ENCODE data around the gene CCM2.

The CCM2 gene

DNA sequence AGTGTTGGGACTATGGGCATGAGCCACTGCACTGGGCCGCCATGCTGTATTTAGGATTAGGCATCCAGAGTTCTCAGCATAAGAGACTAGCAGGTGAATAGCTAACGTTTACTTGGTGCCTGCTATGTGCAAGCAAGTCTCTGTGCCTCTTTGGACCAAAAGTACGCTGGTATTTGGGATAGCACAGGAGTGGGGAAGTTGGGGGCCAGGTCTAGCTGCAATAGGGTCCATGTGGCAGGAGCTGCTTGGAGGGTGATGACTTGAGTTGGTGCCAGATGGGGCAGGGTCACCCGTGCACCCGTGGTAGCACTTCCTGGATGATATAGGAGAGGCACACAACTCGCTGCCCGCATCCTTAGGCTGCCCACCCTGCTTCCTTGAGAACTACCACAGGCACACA is 66.4 kb downstream of the CCM2 start:
- no peak overlapping the region for H3K27ac ChIP-seq (ENCODE audit: low read length)
- H3K36me3 ChIP-seq (ENCODE audit: insufficient read depth, low read length): peaks cover 92% of the 10 kb centered on the region
- H3K79me2 ChIP-seq (ENCODE audit: insufficient read depth, low read length): peaks cover 81% of the 10 kb centered on the region
- TF ChIP-seq, protein P1, sequence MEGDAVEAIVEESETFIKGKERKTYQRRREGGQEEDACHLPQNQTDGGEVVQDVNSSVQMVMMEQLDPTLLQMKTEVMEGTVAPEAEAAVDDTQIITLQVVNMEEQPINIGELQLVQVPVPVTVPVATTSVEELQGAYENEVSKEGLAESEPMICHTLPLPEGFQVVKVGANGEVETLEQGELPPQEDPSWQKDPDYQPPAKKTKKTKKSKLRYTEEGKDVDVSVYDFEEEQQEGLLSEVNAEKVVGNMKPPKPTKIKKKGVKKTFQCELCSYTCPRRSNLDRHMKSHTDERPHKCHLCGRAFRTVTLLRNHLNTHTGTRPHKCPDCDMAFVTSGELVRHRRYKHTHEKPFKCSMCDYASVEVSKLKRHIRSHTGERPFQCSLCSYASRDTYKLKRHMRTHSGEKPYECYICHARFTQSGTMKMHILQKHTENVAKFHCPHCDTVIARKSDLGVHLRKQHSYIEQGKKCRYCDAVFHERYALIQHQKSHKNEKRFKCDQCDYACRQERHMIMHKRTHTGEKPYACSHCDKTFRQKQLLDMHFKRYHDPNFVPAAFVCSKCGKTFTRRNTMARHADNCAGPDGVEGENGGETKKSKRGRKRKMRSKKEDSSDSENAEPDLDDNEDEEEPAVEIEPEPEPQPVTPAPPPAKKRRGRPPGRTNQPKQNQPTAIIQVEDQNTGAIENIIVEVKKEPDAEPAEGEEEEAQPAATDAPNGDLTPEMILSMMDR (IDR thresholded peaks at IDR 0.05; ENCODE audit: borderline replicate concordance, extremely low read depth, low read length, poor library complexity, severe bottlenecking): no peak
- no peak for TF ChIP-seq EZH2 (IDR thresholded peaks at IDR 0.05; ENCODE audit: borderline replicate concordance, low read depth, low read length, severe bottlenecking)
- ATAC-seq (ENCODE audit: insufficient read depth, low read depth) (no peak), DNase-seq (no peak)
- H3K27me3 ChIP-seq (ENCODE audit: insufficient read depth, low read length, poor library complexity): no peaks in the 10 kb centered on the region
- peaks cover 74% of the 10 kb centered on the region for H4K20me1 ChIP-seq (ENCODE audit: insufficient read depth, low read length)
- no peaks in the 10 kb centered on the region for H3K4me1 ChIP-seq (ENCODE audit: insufficient read depth, low read length)
- no peaks in the 10 kb centered on the region for H3K9me3 ChIP-seq (ENCODE audit: insufficient read depth, low read length, severe bottlenecking)
- H3K9ac ChIP-seq (ENCODE audit: low read depth, low read length): no peak overlapping the region
- no peak overlapping the region for H3K4me2 ChIP-seq (ENCODE audit: insufficient read depth, low read length)
- H2AFZ ChIP-seq (ENCODE audit: low read depth, low read length): no peak overlapping the region
- no peak overlapping the region for H3K4me3 ChIP-seq (ENCODE audit: low read depth in 1 of 2, low read length in 2 of 2)

- Histone ChIP-seq H3K27me3 (ENCODE audit: insufficient read depth, low read length, poor library complexity) (no peaks in the 10 kb centered on the region), H3K9me3 (ENCODE audit: insufficient read depth, low read length, severe bottlenecking) (no peaks in the 10 kb centered on the region), H3K4me1 (ENCODE audit: insufficient read depth, low read length) (no peaks in the 10 kb centered on the region), H3K36me3 (ENCODE audit: insufficient read depth, low read length) (peaks cover 92% of the 10 kb centered on the region), H4K20me1 (ENCODE audit: insufficient read depth, low read length) (peaks cover 75% of the 10 kb centered on the region), H3K9ac (ENCODE audit: low read depth, low read length) (no peak overlapping the region), H3K4me2 (ENCODE audit: insufficient read depth, low read length) (no peak overlapping the region), H3K27ac (ENCODE audit: low read length) (no peak overlapping the region), H3K4me3 (ENCODE audit: low read depth in 1 of 2, low read length in 2 of 2) (no peak overlapping the region), H2AFZ (ENCODE audit: low read depth, low read length) (no peak overlapping the region), H3K79me2 (ENCODE audit: insufficient read depth, low read length) (peaks cover 71% of the 10 kb centered on the region)
- DNase-seq (no peak), ATAC-seq (ENCODE audit: insufficient read depth, low read depth) (no peak)
- TF ChIP-seq, protein P1 (IDR thresholded peaks at IDR 0.05; ENCODE audit: borderline replicate concordance, extremely low read depth, low read length, poor library complexity, severe bottlenecking): no peak
Observed at GRCh38 chr7:45067582-45067981, 67.6 kb downstream of the CCM2 start.

DNA sequence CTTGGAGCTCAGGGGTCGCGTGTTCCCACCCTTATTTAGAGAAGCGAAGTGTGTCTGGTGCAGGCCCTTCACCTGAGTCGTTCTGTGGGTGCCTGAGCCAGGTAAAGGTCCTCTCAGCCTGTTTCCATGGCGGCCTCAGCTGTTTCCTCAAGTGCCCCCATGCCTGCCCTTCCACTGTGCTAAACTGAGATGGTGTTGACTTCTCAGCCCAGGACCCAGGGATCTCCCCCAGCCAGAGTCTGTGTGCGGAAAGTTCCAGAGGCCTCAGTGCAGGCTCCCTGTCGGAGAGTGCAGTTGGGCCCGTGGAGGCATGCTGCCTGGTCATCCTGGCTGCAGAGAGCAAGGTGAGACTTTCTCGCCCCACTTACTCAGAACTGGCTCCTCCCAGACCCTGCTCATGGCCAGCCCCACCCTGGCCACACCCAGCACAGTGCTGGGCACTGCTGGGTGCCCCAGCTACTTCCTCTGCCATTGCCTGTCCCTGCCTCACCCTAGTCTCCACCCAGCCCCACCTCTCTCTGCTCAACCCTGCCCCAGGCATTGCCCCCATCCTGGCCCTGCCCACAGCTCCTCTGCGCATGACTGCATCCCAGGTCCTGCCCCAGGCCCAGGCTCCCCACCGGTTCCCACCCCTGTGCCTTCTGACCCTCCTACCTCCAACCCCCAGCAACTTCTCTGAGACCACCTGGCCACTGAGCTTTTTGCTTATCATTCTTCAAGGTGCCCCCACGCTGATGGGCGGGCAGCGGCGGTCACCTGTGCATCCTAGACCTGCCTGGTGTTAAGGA is 68.4 kb downstream of the CCM2 start:
- DNase-seq: no peak
- H3K9me3 ChIP-seq (ENCODE audit: insufficient read depth, low read length, severe bottlenecking): no peaks in the 10 kb centered on the region
- H3K4me1 ChIP-seq (ENCODE audit: insufficient read depth, low read length): no peaks in the 10 kb centered on the region
- peaks cover 92% of the 10 kb centered on the region for H3K36me3 ChIP-seq (ENCODE audit: insufficient read depth, low read length)
- no peak overlapping the region for H3K4me3 ChIP-seq (ENCODE audit: low read depth in 1 of 2, low read length in 2 of 2)
- peaks cover 64% of the 10 kb centered on the region for H3K79me2 ChIP-seq (ENCODE audit: insufficient read depth, low read length)
- no peak overlapping the region for H3K27ac ChIP-seq (ENCODE audit: low read length)
- H3K4me2 ChIP-seq (ENCODE audit: insufficient read depth, low read length): no peak overlapping the region
- TF ChIP-seq, protein P1 (IDR thresholded peaks at IDR 0.05; ENCODE audit: borderline replicate concordance, extremely low read depth, low read length, poor library complexity, severe bottlenecking): no peak
- no peak for TF ChIP-seq EZH2 (IDR thresholded peaks at IDR 0.05; ENCODE audit: borderline replicate concordance, low read depth, low read length, severe bottlenecking)
- H3K9ac ChIP-seq (ENCODE audit: low read depth, low read length): no peak overlapping the region
- ATAC-seq (ENCODE audit: insufficient read depth, low read depth): no peak
- no peak overlapping the region for H2AFZ ChIP-seq (ENCODE audit: low read depth, low read length)
- H4K20me1 ChIP-seq (ENCODE audit: insufficient read depth, low read length): peaks cover 79% of the 10 kb centered on the region
- no peaks in the 10 kb centered on the region for H3K27me3 ChIP-seq (ENCODE audit: insufficient read depth, low read length, poor library complexity)

Data from DND-41 (cell line).